Panc1 (cell line): ENCODE data around the gene ALPK1. TPM values are rescaled to one million over a fixed set of nuclear protein-coding genes. Genes with fewer than 3 reads are reported as not detected.
"Not testable (repeated sequence)": the region's sequence is repeated elsewhere in the genome, so short reads cannot be mapped to it uniquely, and the experiment has no call there.

Experiments used
- ATAC-seq: fragments of 200-7000 bp; cut with Tn5 transposase; 2 replicates; pipeline ENCODE4 v1.9.1; 2020; ENCODE audit warnings: mild to moderate bottlenecking, moderate library complexity
- BruUV-seq: library from RNA; stranded (reverse); fragments of 400-500 nt; replicated peaks from 2 replicates; lab custom pipeline; 2021; lab: Mats Ljungman, UMichigan
- CTCF ChIA-PET: fragments of 300-600 bp; sonication (Branson Sonifier 250); formaldehyde crosslinking; loops from one replicate; lab custom pipeline; 2022; ENCODE audit warnings: antibody characterized with exemption; lab: Charles Lee
- POLR2A ChIA-PET: fragments of 300-600 bp; sonication (Branson Sonifier 250); formaldehyde crosslinking; loops from one replicate; lab custom pipeline; 2022; ENCODE audit warnings: antibody characterized with exemption; lab: Charles Lee
- DNase-seq: peaks from one replicate; pipeline ENCODE4 v3.0.0-alpha.2; 2010; ENCODE audit warnings: low read depth, low spot score
- H3K27ac ChIP-seq: 2 replicates; pipeline ENCODE4 v1.5.1; 2011; ENCODE audit warnings: mild to moderate bottlenecking, low read length, inconsistent platforms
- H3K27me3 ChIP-seq: fragments of 200-500 bp; sonication (Bioruptor generic); 2 replicates; pipeline ENCODE4 v1.6.0; 2014; ENCODE audit warnings: low read length, inconsistent platforms; ENCODE audit not compliant: control insufficient read depth, insufficient read depth
- H3K36me3 ChIP-seq: fragments of 200-500 bp; sonication (Bioruptor generic); 2 replicates; pipeline ENCODE4 v1.5.1; 2014; ENCODE audit warnings: inconsistent platforms, mild to moderate bottlenecking, low read length, moderate library complexity; ENCODE audit not compliant: control insufficient read depth, insufficient read depth
- H3K4me1 ChIP-seq: 2 replicates; pipeline ENCODE4 v1.5.1; 2011; ENCODE audit warnings: inconsistent platforms, mild to moderate bottlenecking, low read length, moderate library complexity; ENCODE audit not compliant: control insufficient read depth, insufficient read depth
- H3K4me3 ChIP-seq, 2 experiments: 2 replicates each; pipeline ENCODE4 v1.5.1; 2011 to 2012; ENCODE audit warnings: low read depth in 2 of 2, low read length in 2 of 2, mild to moderate bottlenecking in 2 of 2, inconsistent platforms in 1 of 2, moderate library complexity in 1 of 2
- H3K9me3 ChIP-seq: fragments of 200-500 bp; sonication (Bioruptor generic); 2 replicates; pipeline ENCODE4 v1.5.1; 2014; ENCODE audit warnings: low read depth, mild to moderate bottlenecking, inconsistent platforms, low read length, moderate library complexity; ENCODE audit not compliant: control insufficient read depth, insufficient read depth
- POLR2AphosphoS5 ChIP-seq: IDR thresholded peaks from 2 replicates; pipeline ENCODE4 v1.6.1; 2012; ENCODE audit warnings: mild to moderate bottlenecking, low read depth, low read length, moderate library complexity
- SIN3A ChIP-seq: IDR thresholded peaks from 2 replicates; pipeline ENCODE4 v1.6.1; 2012; ENCODE audit warnings: low read depth, mild to moderate bottlenecking, low read length, moderate library complexity, borderline replicate concordance; ENCODE audit not compliant: insufficient read depth
- TCF7L2 ChIP-seq: IDR thresholded peaks from 2 replicates; pipeline ENCODE4 v1.6.1; 2011; ENCODE audit warnings: mild to moderate bottlenecking, low read depth, low read length, inconsistent platforms
- in situ Hi-C: cut with HindIII; loops from 2 replicates; pipeline ENCODE4 v1.10.0; 2016; ENCODE audit warnings: low sequenced_read_pairs, low pct_unique_long_range_greater_than_20kb
- intact Hi-C: fragments of 100-400 bp; cut with micrococcal nuclease; formaldehyde crosslinking; loops from one replicate; pipeline ENCODE4 v1.10.0; 2022; ENCODE audit not compliant: unreplicated experiment
- total RNA-seq: library from RNA; stranded (reverse); gene quantifications from one replicate; pipeline ENCODE4 v1.2.1, GENCODE V29; 2021; ENCODE audit not compliant: unreplicated experiment
- TF ChIP-seq, protein P1 (sequence below): fragments of 450-650 bp; IDR thresholded peaks from 2 replicates; pipeline ENCODE4 v1.5.1; 2017; ENCODE audit warnings: mild to moderate bottlenecking
- TF ChIP-seq, protein P2 (sequence below), 2 experiments: IDR thresholded peaks; 2 replicates each; pipeline ENCODE4 v1.6.1; 2011 to 2012; ENCODE audit warnings: low read depth in 2 of 2, control low read depth in 1 of 2, low read length in 1 of 2, mild to moderate bottlenecking in 1 of 2, moderate library complexity in 1 of 2; ENCODE audit not compliant: insufficient read depth in 1 of 2

ALPK1 gene
- total RNA-seq, 1 experiment from 2014 or later, result 1.4 TPM

DNA sequence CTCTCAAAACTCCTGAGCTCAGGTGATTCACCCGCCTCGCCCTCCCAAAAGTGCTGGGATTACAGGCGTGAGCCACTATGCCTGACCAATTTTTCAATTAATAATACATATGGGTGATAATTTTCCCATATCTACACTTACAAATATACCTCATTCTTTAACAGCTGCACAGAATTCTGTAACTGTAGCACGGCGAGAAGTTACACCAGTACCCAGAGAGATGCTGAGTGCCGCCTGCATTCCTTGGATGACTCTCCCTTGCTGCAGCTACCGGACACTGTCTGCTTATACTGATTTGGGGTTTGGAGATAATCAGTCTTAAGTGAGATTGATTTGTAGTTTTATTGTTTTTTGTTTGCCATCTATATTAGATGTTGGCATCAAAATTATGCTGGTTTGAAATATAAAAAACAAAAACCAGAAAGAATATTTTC lies 17.3 kb upstream of the ALPK1 start:
- ChIA-PET CTCF (no interaction called here), POLR2A (no interaction called here)
- in situ Hi-C loops (no loop called here), intact Hi-C loops (no loop called here)
- Histone ChIP-seq H3K27ac (no peak overlapping the region), H3K27me3 (no peaks in the 10 kb centered on the region), H3K4me1 (peaks cover 2% of the 10 kb centered on the region; the same call in 1 of the 2 replicates), H3K36me3 (no peaks in the 10 kb centered on the region; the same call in none of the 2 replicates), H3K9me3 (no peaks in the 10 kb centered on the region), H3K4me3 (no peak overlapping the region)
- DNase-seq (no peak), ATAC-seq (no peak)
- no TSS peak for BruUV-seq
- TF ChIP-seq, protein P1, sequence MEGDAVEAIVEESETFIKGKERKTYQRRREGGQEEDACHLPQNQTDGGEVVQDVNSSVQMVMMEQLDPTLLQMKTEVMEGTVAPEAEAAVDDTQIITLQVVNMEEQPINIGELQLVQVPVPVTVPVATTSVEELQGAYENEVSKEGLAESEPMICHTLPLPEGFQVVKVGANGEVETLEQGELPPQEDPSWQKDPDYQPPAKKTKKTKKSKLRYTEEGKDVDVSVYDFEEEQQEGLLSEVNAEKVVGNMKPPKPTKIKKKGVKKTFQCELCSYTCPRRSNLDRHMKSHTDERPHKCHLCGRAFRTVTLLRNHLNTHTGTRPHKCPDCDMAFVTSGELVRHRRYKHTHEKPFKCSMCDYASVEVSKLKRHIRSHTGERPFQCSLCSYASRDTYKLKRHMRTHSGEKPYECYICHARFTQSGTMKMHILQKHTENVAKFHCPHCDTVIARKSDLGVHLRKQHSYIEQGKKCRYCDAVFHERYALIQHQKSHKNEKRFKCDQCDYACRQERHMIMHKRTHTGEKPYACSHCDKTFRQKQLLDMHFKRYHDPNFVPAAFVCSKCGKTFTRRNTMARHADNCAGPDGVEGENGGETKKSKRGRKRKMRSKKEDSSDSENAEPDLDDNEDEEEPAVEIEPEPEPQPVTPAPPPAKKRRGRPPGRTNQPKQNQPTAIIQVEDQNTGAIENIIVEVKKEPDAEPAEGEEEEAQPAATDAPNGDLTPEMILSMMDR, result no peak
- TF ChIP-seq, protein P2, sequence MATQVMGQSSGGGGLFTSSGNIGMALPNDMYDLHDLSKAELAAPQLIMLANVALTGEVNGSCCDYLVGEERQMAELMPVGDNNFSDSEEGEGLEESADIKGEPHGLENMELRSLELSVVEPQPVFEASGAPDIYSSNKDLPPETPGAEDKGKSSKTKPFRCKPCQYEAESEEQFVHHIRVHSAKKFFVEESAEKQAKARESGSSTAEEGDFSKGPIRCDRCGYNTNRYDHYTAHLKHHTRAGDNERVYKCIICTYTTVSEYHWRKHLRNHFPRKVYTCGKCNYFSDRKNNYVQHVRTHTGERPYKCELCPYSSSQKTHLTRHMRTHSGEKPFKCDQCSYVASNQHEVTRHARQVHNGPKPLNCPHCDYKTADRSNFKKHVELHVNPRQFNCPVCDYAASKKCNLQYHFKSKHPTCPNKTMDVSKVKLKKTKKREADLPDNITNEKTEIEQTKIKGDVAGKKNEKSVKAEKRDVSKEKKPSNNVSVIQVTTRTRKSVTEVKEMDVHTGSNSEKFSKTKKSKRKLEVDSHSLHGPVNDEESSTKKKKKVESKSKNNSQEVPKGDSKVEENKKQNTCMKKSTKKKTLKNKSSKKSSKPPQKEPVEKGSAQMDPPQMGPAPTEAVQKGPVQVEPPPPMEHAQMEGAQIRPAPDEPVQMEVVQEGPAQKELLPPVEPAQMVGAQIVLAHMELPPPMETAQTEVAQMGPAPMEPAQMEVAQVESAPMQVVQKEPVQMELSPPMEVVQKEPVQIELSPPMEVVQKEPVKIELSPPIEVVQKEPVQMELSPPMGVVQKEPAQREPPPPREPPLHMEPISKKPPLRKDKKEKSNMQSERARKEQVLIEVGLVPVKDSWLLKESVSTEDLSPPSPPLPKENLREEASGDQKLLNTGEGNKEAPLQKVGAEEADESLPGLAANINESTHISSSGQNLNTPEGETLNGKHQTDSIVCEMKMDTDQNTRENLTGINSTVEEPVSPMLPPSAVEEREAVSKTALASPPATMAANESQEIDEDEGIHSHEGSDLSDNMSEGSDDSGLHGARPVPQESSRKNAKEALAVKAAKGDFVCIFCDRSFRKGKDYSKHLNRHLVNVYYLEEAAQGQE (IDR thresholded peaks at IDR 0.05; ENCODE audit: insufficient read depth in 1 of 2, low read depth in 2 of 2, low read length in 1 of 2), result no peak
- TF ChIP-seq SIN3A, result no peak
- no peak for TF ChIP-seq TCF7L2
- no peak for TF ChIP-seq POLR2AphosphoS5

DNA sequence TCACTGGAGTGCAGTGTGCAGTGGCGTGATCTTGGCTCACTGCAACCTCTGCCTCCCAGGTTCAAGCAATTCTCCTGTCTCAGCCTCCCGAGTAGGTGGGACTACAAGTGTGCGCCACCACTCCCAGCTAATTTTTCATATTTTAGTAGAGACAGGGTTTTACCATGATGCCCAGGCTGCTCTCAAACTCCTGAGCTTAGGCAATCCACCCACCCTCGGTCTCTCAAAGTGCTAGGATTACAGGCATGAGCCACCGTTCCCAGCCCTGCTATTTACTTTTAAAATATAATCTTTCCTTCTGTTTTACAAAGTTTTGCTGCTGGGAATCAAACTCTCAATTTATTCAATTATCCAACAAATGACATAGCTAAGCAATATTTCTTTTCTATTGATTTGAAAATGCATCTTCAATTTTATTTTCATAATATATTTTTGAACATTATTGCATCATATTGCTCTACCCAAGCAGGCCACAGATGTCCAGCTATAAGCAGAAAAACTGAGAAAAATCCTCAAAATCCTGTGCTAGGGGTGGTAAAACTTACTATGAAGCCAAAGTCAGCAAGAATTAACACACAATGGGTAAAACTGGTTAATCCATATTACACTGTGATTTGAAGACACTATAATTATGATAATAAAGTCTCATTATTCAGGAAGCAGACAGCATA lies 16.6 kb upstream of the ALPK1 start:
- CTCF ChIA-PET, result no interaction called here
- DNase-seq (no peak), ATAC-seq (no peak)
- Histone ChIP-seq H3K27me3 (no peaks in the 10 kb centered on the region), H3K4me3 (no peak overlapping the region), H3K27ac (no peak overlapping the region), H3K4me1 (peaks cover 2% of the 10 kb centered on the region; the same call in 1 of the 2 replicates), H3K9me3 (no peaks in the 10 kb centered on the region), H3K36me3 (no peaks in the 10 kb centered on the region; the same call in none of the 2 replicates)
- in situ Hi-C loops (no loop called here), intact Hi-C loops (no loop called here)
- BruUV-seq, result no TSS peak
- POLR2A ChIA-PET, result no interaction called here
- TF ChIP-seq, protein P1, result no peak
- TF ChIP-seq POLR2AphosphoS5, result no peak
- TF ChIP-seq SIN3A, result no peak
- TF ChIP-seq TCF7L2, result no peak
- TF ChIP-seq, protein P2 (IDR thresholded peaks at IDR 0.05; ENCODE audit: insufficient read depth in 1 of 2, low read depth in 2 of 2, low read length in 1 of 2), result no peak

DNA sequence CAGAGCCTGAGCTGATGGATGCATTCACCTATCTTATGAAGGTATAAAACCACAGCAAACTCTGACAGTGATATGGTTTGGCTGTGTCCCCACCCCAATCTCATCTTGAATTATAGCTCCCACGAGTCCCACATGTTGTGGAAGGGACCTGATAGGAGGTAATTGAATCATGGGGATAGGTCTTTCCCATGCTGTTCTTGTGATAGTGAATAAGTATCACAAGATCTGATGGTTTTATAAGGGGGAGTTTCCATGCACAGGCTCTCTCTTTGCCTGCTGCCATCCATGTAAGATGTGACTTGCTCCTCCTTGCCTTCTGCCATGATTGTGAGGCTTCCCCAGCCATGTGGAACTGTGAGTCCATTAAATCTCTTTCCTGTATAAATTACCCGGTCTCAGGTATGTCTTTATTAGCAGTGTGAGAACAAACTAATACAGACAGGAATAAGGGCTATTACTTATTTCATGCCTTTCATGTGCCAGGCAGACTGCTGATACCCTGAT lies 15.2 kb upstream of the ALPK1 start:
- CTCF ChIA-PET, ATAC-seq, H3K36me3 ChIP-seq, H3K9me3 ChIP-seq, POLR2A ChIA-PET, intact Hi-C loops, H3K4me3 ChIP-seq, in situ Hi-C loops, BruUV-seq, H3K27me3 ChIP-seq, H3K4me1 ChIP-seq, H3K27ac ChIP-seq, DNase-seq: not testable (repeated sequence)
